K562 (cell line): Measurements from ENCODE around the gene AGAP1.

ENCODE experiments used
- ADNP ChIP-seq: fragments of 200-800 bp; sonication (Bioruptor generic); IDR thresholded peaks from 2 replicates; pipeline ENCODE4 v1.6.1; 2016; ENCODE audit warnings: missing genetic modification characterization, missing compliant biosample characterization
- CTCF ChIP-seq, 3 experiments: IDR thresholded peaks in 2 of 3; conservative IDR thresholded peaks in 1 of 3; 2 replicates each; pipeline ENCODE4 v1.5.1; 2011 to 2012; ENCODE audit warnings: low read length in 3 of 3, mild to moderate bottlenecking in 3 of 3, control low read depth in 2 of 3, improper control_type of control experiment in 1 of 3, inconsistent platforms in 1 of 3, low read depth in 1 of 3, mixed read lengths in 1 of 3, moderate library complexity in 1 of 3; ENCODE audit not compliant: insufficient read depth in 2 of 3
- HMGN3 ChIP-seq: IDR thresholded peaks from 2 replicates; pipeline ENCODE4 v1.6.1; 2011; ENCODE audit warnings: borderline replicate concordance, low read depth, mild to moderate bottlenecking, mixed read lengths, low read length; ENCODE audit not compliant: insufficient read length; ENCODE audit errors: extremely low read depth

GRCh38 chr2:235582081-235582686 lies 88.3 kb downstream of the AGAP1 start:
- TF ChIP-seq CTCF (IDR thresholded peaks at IDR 0.05 in 2 of 3, conservative IDR thresholded peaks at IDR 0.05 in 1 of 3; ENCODE audit: insufficient read depth in 2 of 3, low read depth in 1 of 3, low read length in 3 of 3) (no peak), ADNP (tag) (no peak), HMGN3 (no peak)
